Tibial nerve (tissue), 4 donors: ENCODE measurements around the gene IRS1. TPM values are rescaled to one million over a fixed set of nuclear protein-coding genes. Genes with fewer than 3 reads are reported as not detected.

Source experiments
- DNase-seq, 2 donors: peaks; one replicate each; pipeline ENCODE4 v3.0.0-alpha.2; 2019; ENCODE audit warnings: low spot score in 2 of 2
- H3K27ac ChIP-seq, 4 donors: fragments of 200-600 bp; sonication (generic) in 3 of 4; one replicate each; pipeline ENCODE4 v1.5.1; 2017 to 2019; ENCODE audit warnings: mild to moderate bottlenecking in 1 of 4
- H3K27me3 ChIP-seq, 2 donors: fragments of 200-600 bp; sonication (generic) in 1 of 2; one replicate each; pipeline versions ENCODE4 v1.5.1 to v1.6.0; 2017 to 2019
- H3K36me3 ChIP-seq, 3 donors: fragments of 200-600 bp; sonication (generic); one replicate each; pipeline ENCODE4 v1.5.1; 2018 to 2019
- H3K4me1 ChIP-seq, 4 donors: fragments of 200-600 bp; sonication (generic) in 3 of 4; one replicate each; pipeline ENCODE4 v1.5.1; 2017 to 2019
- H3K4me3 ChIP-seq, 4 donors: fragments of 200-600 bp; sonication (generic) in 3 of 4; one replicate each; pipeline ENCODE4 v1.5.1; 2017 to 2019; ENCODE audit warnings: mild to moderate bottlenecking in 1 of 4, moderate library complexity in 1 of 4
- H3K9me3 ChIP-seq, 4 donors: fragments of 200-600 bp; sonication (generic) in 3 of 4; one replicate each; pipeline ENCODE4 v1.5.1; 2017 to 2019
- EP300 ChIP-seq, 2 donors: sonication (generic); formaldehyde crosslinking; IDR thresholded peaks; one replicate each; pipeline ENCODE4 v1.6.1; 2017; ENCODE audit warnings: antibody characterized with exemption in 2 of 2, mild to moderate bottlenecking in 1 of 2
- POLR2A ChIP-seq, 2 donors: fragments of 450-650 bp; IDR thresholded peaks; one replicate each; pipeline ENCODE4 v1.6.1; 2017; ENCODE audit warnings: antibody characterized with exemption in 2 of 2, mild to moderate bottlenecking in 2 of 2, moderate library complexity in 2 of 2
- WGBS, 2 donors: methylation state at CpG; one replicate each; pipeline ENCODE4 v1.1.5; 2018; 5-methylcytosine and 5-hydroxymethylcytosine counted together
- total RNA-seq, 4 donors: library from RNA; depleted of rRNA; stranded (reverse); fragments of >200 nt; gene quantifications; one replicate each; pipeline ENCODE4 v1.1.0, GENCODE V29; 2016
- TF ChIP-seq, protein P1 (sequence below), 5 experiments: fragments of 200-600 bp in 3 of 5; fragments of 450-650 bp in 2 of 5; sonication (generic) in 3 of 5; IDR thresholded peaks; one replicate each; pipeline ENCODE4 v1.5.1; 2016 to 2019; ENCODE audit warnings: antibody characterized with exemption in 5 of 5, mild to moderate bottlenecking in 3 of 5, moderate library complexity in 2 of 5

Gene IRS1
- total RNA-seq, 4 donors from 2014 or later, result 9.4 to 11.7 (median 11.2) TPM

- TF ChIP-seq POLR2A (IDR thresholded peaks at IDR 0.05) (no peak), EP300 (IDR thresholded peaks at IDR 0.05) (no peak)
- TF ChIP-seq, protein P1, sequence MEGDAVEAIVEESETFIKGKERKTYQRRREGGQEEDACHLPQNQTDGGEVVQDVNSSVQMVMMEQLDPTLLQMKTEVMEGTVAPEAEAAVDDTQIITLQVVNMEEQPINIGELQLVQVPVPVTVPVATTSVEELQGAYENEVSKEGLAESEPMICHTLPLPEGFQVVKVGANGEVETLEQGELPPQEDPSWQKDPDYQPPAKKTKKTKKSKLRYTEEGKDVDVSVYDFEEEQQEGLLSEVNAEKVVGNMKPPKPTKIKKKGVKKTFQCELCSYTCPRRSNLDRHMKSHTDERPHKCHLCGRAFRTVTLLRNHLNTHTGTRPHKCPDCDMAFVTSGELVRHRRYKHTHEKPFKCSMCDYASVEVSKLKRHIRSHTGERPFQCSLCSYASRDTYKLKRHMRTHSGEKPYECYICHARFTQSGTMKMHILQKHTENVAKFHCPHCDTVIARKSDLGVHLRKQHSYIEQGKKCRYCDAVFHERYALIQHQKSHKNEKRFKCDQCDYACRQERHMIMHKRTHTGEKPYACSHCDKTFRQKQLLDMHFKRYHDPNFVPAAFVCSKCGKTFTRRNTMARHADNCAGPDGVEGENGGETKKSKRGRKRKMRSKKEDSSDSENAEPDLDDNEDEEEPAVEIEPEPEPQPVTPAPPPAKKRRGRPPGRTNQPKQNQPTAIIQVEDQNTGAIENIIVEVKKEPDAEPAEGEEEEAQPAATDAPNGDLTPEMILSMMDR (IDR thresholded peaks at IDR 0.05), result no peak
- Histone ChIP-seq H3K27me3 (no peaks in the 10 kb centered on the region), H3K4me3 (no peak overlapping the region), H3K27ac (no peak overlapping the region), H3K9me3 (no peaks in the 10 kb centered on the region), H3K36me3 (no peaks in the 10 kb centered on the region), H3K4me1 (peaks cover 0 to 28% (median 4%) of the 10 kb centered on the region in 4 donors)
- WGBS, 2 donors, result 38 to 59% methylated on average over 3 of the region's 3 CpGs
- DNase-seq, result no peak
Observed at GRCh38 chr2:226763320-226763719, 36.3 kb downstream of the IRS1 start.

DNA sequence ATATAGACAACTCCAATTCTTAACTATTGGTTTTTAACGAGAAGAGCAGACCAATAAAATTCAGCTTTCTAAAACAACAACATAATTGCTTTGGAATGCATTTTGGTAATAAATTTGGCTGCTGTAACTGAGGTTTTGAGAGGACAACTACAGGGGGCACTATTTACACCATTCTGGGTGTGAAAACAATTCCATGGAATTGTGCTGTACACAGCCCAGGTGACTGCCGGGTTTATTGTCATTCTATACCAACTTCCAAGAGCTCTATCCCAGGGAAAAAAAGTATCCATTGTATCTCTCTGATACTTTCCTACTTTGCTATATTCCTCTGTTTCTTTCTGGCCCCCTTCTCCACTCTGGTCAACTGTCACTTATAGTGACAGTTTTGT lies 38.4 kb downstream of the IRS1 start:
- Histone ChIP-seq H3K36me3 (no peaks in the 10 kb centered on the region), H3K4me3 (no peak overlapping the region), H3K27ac (no peak overlapping the region), H3K4me1 (peaks cover 0 to 30% (median 4%) of the 10 kb centered on the region in 4 donors), H3K27me3 (no peaks in the 10 kb centered on the region), H3K9me3 (no peaks in the 10 kb centered on the region)
- 73 to 80% methylated on average over 2 of the region's 2 CpGs for WGBS, 2 donors
- no peak for TF ChIP-seq POLR2A (IDR thresholded peaks at IDR 0.05)
- TF ChIP-seq, protein P1 (IDR thresholded peaks at IDR 0.05), result no peak
- TF ChIP-seq EP300 (IDR thresholded peaks at IDR 0.05), result no peak
- no peak for DNase-seq

DNA sequence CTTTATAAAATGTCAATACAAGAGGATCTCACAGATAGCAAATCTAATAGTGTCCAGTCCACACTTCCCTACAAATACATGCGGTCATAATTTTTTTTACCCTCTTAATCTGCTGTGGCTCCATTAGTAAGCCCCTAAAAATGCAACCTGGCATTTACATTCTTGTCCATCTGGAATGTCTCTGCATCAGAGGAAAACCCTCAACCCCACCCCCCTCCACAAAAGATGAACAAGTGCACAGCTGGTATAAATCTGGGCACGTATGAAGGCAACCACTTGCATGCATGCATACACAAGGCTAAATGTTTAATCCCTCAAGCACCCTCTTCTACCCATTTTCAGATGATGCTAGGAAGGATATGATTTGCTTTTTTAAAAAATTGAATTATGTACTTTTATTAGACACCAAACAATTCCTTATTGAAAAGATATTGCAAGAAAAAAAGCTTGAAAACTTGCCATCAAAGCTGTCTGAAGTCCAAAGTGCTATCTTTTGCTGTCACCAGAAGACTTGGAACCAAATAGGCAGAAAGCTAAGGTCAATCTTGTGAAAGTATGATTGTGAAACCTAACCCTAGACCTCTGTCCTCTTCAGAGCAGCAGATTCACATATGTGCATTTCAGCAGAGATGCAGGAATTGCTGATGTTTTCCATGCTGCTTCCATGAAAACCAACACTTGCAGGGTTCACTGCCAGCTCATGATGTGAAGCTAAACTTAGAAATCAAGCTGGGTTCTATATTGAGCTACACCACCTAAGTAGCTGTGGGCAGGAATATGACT lies 39.0 kb downstream of the IRS1 start:
- TF ChIP-seq POLR2A (IDR thresholded peaks at IDR 0.05) (no peak), EP300 (IDR thresholded peaks at IDR 0.05) (peak in 1 of 2 donors; percentile 10)
- TF ChIP-seq, protein P1 (IDR thresholded peaks at IDR 0.05), result no peak
- H3K4me3 ChIP-seq, result no peak overlapping the region
- 81 to 84% methylated on average over 2 of the region's 2 CpGs for WGBS, 2 donors
- no peaks in the 10 kb centered on the region for H3K27me3 ChIP-seq
- H3K4me1 ChIP-seq, result peaks cover 0 to 33% (median 4%) of the 10 kb centered on the region in 4 donors
- H3K36me3 ChIP-seq, result no peaks in the 10 kb centered on the region
- H3K9me3 ChIP-seq, result no peaks in the 10 kb centered on the region
- H3K27ac ChIP-seq, result no peak overlapping the region
- no peak for DNase-seq

DNA sequence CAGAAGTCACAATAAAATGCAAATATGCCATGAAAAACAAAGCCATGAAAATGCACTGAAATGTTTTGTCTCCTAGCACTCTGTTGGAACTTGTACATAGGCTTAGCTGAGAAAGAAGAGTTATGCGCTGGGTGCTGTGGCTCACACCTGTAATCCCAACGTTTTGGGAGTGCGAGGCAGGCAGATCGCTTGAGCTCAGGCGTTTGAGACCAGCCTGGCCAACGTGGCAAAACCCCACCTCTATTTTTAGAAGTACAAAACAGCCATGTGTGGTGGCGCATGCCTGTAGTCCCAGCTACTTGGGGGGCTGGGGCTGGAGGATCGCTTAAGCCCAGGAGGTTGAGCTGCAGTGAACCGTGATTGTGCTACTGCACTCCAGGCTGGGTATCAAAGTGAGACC lies 39.9 kb downstream of the IRS1 start:
- no peaks in the 10 kb centered on the region for H3K27me3 ChIP-seq
- DNase-seq, result no peak
- no peak overlapping the region for H3K27ac ChIP-seq
- peaks cover 0 to 34% (median 4%) of the 10 kb centered on the region in 4 donors for H3K4me1 ChIP-seq
- H3K9me3 ChIP-seq, result no peaks in the 10 kb centered on the region
- WGBS, 2 donors, result 82 to 87% methylated on average over 9 of the region's 9 CpGs
- H3K36me3 ChIP-seq, result no peaks in the 10 kb centered on the region
- no peak for TF ChIP-seq EP300 (IDR thresholded peaks at IDR 0.05)
- TF ChIP-seq, protein P1 (IDR thresholded peaks at IDR 0.05), result no peak
- no peak for TF ChIP-seq POLR2A (IDR thresholded peaks at IDR 0.05)
- H3K4me3 ChIP-seq, result no peak overlapping the region

- peak overlapping the region in 2 of 4 donors; percentile 21 to 43 for H3K27ac ChIP-seq
- no peaks in the 10 kb centered on the region for H3K9me3 ChIP-seq
- TF ChIP-seq, protein P1 (IDR thresholded peaks at IDR 0.05), result no peak
- peak in 1 of 2 donors; percentile 32 for TF ChIP-seq EP300 (IDR thresholded peaks at IDR 0.05)
- no peaks in the 10 kb centered on the region for H3K27me3 ChIP-seq
- 26 to 31% methylated on average over 3 of the region's 3 CpGs for WGBS, 2 donors
- peaks cover 0 to 34% (median 4%) of the 10 kb centered on the region in 4 donors for H3K4me1 ChIP-seq
- no peak overlapping the region for H3K4me3 ChIP-seq
- peak in 1 of 2 donors; percentile 24 for DNase-seq
- H3K36me3 ChIP-seq, result no peaks in the 10 kb centered on the region
Observed at GRCh38 chr2:226758921-226759640, 40.5 kb downstream of the IRS1 start.
